ENCODE data around the gene ACTG1. TPM values are rescaled to one million over a fixed set of nuclear protein-coding genes. Genes with fewer than 3 reads are reported as not detected.
A peak's percentile ranks its signal among the peaks of the same experiment; 100 is the strongest.

Gene ACTG1
- total RNA-seq, 1 donor from 2014 or later, result 3,451 TPM

DNA sequence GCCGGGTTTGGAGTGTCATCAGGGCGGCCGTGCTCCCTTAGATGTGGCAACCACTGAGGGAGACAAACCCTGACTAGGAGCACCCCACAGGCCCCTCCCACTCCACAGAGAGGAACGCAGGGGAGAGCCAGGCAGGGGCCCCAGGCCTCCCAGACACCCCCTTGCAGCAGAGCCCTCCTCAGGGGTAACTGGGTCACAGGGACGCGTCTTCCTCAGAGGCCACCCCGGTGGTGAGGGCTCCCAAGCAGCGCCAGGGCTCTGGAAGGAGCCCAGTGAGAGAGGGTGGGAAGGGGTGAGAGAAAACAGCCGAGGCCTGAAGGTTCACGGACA is 26.9 kb upstream of the ACTG1 start:
- TF ChIP-seq, protein P1, sequence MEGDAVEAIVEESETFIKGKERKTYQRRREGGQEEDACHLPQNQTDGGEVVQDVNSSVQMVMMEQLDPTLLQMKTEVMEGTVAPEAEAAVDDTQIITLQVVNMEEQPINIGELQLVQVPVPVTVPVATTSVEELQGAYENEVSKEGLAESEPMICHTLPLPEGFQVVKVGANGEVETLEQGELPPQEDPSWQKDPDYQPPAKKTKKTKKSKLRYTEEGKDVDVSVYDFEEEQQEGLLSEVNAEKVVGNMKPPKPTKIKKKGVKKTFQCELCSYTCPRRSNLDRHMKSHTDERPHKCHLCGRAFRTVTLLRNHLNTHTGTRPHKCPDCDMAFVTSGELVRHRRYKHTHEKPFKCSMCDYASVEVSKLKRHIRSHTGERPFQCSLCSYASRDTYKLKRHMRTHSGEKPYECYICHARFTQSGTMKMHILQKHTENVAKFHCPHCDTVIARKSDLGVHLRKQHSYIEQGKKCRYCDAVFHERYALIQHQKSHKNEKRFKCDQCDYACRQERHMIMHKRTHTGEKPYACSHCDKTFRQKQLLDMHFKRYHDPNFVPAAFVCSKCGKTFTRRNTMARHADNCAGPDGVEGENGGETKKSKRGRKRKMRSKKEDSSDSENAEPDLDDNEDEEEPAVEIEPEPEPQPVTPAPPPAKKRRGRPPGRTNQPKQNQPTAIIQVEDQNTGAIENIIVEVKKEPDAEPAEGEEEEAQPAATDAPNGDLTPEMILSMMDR (conservative IDR thresholded peaks at IDR 0.05), result no peak
- Mint-ChIP-seq H3K36me3 (no peaks in the 10 kb centered on the region), H3K4me3 (no peak overlapping the region), H3K9me3 (no peaks in the 10 kb centered on the region), H3K27me3 (peaks cover 5% of the 10 kb centered on the region), H3K4me1 (ENCODE audit: unreplicated experiment) (peaks cover 4% of the 10 kb centered on the region), H3K27ac (no peak overlapping the region)
- no peak for DNase-seq (ENCODE audit: extremely low spot score, unreplicated experiment)

DNA sequence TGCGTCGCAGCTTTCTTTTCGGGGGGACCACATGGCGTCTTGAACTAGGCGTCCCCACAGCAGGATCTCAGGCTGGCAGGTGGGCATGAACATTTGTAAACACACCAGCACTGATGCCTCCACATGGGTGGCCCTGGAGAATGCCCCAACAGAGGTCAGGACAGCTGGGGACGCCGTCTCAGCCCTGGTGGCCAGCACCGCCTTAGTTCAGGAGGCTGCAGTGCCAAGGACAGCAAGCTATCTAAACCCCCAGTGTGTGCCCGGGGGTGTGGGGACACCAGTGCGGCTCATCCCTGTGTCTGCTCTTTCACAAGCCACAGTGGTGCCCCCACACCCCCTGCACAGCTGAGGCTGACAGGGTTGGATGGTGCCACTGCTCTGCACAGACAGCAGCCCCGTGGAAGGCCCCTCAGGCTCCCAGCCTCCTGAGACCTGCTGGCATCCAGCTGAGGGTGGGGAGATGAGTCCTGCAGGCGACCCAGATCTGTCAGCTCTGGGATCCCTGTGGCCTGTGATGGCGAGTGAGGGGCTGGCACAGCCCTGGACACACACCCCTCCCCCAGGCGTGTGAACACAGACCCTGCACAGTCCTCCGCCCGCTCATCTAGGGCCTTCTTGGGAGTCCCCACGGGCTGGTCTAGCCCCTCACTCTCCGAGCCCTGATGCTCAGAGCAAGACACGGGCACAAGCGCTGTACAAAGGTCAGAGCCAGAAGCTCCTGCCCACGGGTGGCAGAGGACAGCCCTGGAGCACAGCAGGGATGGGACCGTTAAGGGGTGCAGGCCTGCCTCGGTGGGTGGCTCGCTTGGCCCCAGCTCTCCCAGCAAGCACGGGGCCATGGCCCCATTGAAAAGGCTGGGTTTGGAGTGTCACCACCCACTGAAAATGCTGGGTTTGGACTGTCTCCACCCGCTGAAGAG is 26.3 kb upstream of the ACTG1 start:
- H3K36me3 Mint-ChIP-seq, result no peaks in the 10 kb centered on the region
- H3K4me3 Mint-ChIP-seq, result no peak overlapping the region
- H3K27ac Mint-ChIP-seq, result no peak overlapping the region
- H3K4me1 Mint-ChIP-seq (ENCODE audit: unreplicated experiment), result peaks cover 4% of the 10 kb centered on the region
- TF ChIP-seq, protein P1 (conservative IDR thresholded peaks at IDR 0.05), result no peak
- peaks cover 5% of the 10 kb centered on the region for H3K27me3 Mint-ChIP-seq
- H3K9me3 Mint-ChIP-seq, result no peaks in the 10 kb centered on the region
- DNase-seq (ENCODE audit: extremely low spot score, unreplicated experiment), result no peak

DNA sequence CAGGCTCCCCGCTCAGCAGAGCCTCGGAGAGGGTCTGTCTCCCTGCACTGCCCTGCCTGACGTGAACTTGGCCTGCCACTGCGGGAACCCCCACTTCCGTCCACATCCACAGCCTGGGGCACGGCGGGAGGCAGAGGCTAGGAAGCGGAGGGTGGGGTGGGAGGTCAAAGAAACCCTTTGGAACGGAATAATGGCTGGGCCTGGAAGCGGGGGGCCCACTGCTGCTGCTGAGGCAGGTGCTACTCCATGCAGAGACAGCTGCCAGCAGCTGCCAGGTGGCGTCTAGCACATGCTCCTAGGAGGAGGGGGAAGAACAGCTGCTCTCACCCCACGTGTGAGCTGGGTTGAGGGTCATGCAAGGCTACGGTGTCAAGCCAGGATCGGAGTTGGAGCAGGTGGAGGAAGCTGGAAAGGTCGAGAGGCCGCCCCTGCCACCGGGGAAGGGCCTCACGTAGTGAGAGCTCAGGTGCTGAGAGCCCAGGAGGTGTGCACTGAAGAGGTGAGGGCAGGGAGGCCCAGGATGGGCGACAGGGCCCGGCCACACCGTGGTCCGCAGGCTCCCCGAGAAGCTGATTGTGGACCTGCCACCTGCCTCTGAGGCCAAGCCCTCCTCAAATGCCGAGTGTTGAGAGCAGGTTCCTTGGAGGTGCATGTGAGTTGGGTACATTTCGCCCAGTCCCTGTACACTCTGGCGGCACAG is 25.4 kb upstream of the ACTG1 start:
- TF ChIP-seq, protein P1 (conservative IDR thresholded peaks at IDR 0.05), result peak; percentile 10
- Mint-ChIP-seq H3K9me3 (no peaks in the 10 kb centered on the region), H3K27me3 (peaks cover 5% of the 10 kb centered on the region), H3K27ac (peak overlapping the region; percentile 90), H3K36me3 (no peaks in the 10 kb centered on the region), H3K4me1 (ENCODE audit: unreplicated experiment) (peaks cover 4% of the 10 kb centered on the region), H3K4me3 (peak overlapping the region; percentile 44)
- DNase-seq (ENCODE audit: extremely low spot score, unreplicated experiment), result no peak

DNA sequence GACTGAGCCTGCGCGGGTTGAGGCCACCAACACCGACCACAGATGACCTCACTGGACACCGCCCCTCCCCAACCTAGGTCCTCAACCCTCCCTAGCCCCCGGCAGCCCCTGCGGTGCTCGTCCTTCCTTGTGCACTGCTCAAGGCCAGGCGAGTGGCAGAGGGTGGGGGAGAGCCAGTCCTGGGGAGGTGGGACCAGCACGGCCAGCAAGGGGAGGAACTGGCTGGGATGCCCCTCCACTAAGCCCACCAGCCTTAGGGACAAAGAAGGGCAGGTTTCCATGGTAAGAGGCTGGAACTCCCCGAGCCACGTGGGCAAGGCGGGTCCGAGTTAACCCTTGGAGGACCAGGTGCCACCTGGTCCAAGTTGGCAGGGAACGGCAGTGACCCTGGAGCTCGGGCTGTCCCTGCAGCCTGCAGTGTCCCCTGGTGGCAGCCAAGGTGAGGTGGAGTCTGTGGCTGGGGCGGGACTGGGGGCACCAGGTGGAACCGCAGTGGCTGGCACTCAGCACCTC is 24.8 kb upstream of the ACTG1 start:
- no peak for DNase-seq (ENCODE audit: extremely low spot score, unreplicated experiment)

More for the DNA sequence above, 24.8 kb upstream of the ACTG1 start:
- TF ChIP-seq, protein P1 (conservative IDR thresholded peaks at IDR 0.05), result peak; percentile 74
- Mint-ChIP-seq H3K27ac (no peak overlapping the region), H3K9me3 (no peaks in the 10 kb centered on the region), H3K36me3 (no peaks in the 10 kb centered on the region), H3K27me3 (peaks cover 5% of the 10 kb centered on the region), H3K4me3 (no peak overlapping the region), H3K4me1 (ENCODE audit: unreplicated experiment) (peaks cover 4% of the 10 kb centered on the region)

Data from type B pancreatic cell (in vitro differentiated cells).